Bronchial epithelial cell (primary cell): ENCODE data around the gene BICC1. TPM values are rescaled to one million over a fixed set of nuclear protein-coding genes. Genes with fewer than 3 reads are reported as not detected.

Experiments used
- DNase-seq: peaks from one replicate; pipeline ENCODE4 v3.0.0-alpha.2; 2010; ENCODE audit warnings: low read depth
- FAIRE-seq: peaks from 2 replicates; lab custom pipeline; 2011; peaks lifted over from hg19 to GRCh38; lab: Jason Lieb, UNC
- H3K27me3 ChIP-seq: 2 replicates; pipeline ENCODE4 v1.5.1; 2011; ENCODE audit warnings: low read length; ENCODE audit not compliant: control insufficient read depth, insufficient read depth
- H3K36me3 ChIP-seq: 2 replicates; pipeline ENCODE4 v1.5.1; 2011; ENCODE audit warnings: low read length; ENCODE audit not compliant: control insufficient read depth, insufficient read depth
- H3K4me3 ChIP-seq: 2 replicates; pipeline ENCODE4 v1.5.1; 2011; ENCODE audit warnings: mild to moderate bottlenecking, low read depth, low read length, control low read depth
- total RNA-seq: library from RNA; depleted of rRNA; stranded (reverse); fragments of >200 nt; gene quantifications from 2 replicates; pipeline ENCODE4 v1.2.1, GENCODE V29; 2014
- TF ChIP-seq, protein P1 (sequence below): IDR thresholded peaks from 2 replicates; pipeline ENCODE4 v1.5.1; 2011; ENCODE audit warnings: mild to moderate bottlenecking, moderate library complexity, low read length, control low read depth, inconsistent platforms; ENCODE audit not compliant: insufficient read depth, severe bottlenecking

Gene BICC1
- total RNA-seq, 1 donor from 2014 or later, result 1.1 TPM

DNA sequence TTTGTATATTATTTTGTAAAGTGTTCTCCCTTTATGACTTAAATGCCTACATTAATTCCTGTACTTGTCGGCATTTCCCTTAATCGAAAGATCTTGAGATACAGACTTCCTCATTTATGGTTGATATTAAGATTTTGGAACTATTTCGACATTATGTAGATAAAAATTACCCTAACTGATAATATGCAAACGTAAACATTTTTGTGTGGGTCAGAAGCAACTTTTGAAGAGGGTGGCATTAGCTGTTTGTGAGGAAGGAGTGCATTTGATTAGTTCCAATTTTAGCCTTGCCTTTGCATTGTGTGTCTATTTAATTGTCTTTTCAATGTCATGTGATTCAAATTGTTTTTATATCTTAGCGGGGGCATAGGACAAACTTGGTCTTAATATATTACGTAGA is 114.7 kb downstream of the BICC1 start:
- Histone ChIP-seq H3K36me3 (no peaks in the 10 kb centered on the region), H3K27me3 (no peaks in the 10 kb centered on the region), H3K4me3 (no peak overlapping the region)
- DNase-seq (no peak), FAIRE-seq (no peak)
- TF ChIP-seq, protein P1, sequence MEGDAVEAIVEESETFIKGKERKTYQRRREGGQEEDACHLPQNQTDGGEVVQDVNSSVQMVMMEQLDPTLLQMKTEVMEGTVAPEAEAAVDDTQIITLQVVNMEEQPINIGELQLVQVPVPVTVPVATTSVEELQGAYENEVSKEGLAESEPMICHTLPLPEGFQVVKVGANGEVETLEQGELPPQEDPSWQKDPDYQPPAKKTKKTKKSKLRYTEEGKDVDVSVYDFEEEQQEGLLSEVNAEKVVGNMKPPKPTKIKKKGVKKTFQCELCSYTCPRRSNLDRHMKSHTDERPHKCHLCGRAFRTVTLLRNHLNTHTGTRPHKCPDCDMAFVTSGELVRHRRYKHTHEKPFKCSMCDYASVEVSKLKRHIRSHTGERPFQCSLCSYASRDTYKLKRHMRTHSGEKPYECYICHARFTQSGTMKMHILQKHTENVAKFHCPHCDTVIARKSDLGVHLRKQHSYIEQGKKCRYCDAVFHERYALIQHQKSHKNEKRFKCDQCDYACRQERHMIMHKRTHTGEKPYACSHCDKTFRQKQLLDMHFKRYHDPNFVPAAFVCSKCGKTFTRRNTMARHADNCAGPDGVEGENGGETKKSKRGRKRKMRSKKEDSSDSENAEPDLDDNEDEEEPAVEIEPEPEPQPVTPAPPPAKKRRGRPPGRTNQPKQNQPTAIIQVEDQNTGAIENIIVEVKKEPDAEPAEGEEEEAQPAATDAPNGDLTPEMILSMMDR, result no peak

DNA sequence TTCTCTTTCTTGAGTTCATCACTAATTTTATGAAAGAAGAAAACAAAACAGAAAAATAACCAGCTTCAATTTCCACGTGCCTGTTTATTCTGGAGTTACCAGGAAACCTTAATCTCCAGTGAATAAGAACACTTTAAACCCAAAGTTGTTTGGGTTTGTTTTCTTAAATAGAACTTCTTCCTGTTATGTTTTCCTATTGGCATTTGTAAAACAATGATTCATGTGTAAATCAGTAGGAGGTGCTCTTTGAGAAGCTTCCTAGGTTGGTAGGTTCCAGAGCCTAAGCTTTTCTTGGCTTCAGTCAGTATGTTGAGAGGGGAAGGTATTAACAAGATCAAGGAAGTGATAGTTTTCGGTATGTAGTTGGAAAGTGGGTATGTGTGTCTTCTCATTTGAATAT is 119.0 kb downstream of the BICC1 start:
- H3K27me3 ChIP-seq, result no peaks in the 10 kb centered on the region
- FAIRE-seq (no peak), DNase-seq (peak; percentile 29)
- no peaks in the 10 kb centered on the region for H3K36me3 ChIP-seq
- TF ChIP-seq, protein P1, result no peak
- H3K4me3 ChIP-seq, result no peak overlapping the region

DNA sequence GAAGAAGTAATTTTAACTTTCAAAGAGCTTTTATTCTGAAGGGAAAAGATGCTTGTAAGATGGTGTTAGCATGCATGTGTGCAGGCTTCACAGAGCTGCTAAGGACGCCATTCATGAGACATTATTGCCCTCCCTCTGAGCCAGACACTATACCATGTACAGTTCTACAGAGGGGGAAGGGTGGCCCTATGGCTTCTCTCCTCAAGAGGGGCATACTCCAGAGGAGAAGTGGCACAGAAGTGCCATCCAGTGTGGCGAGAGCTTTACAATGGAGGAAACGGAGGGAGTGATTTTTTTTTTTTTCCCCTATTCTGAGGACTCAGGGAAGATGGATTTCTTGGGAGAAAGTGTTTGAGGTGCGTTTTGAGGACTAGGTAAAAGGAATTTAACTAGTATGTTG is 119.5 kb downstream of the BICC1 start:
- no peak for FAIRE-seq
- DNase-seq, result no peak
- Histone ChIP-seq H3K4me3 (no peak overlapping the region), H3K36me3 (no peaks in the 10 kb centered on the region), H3K27me3 (no peaks in the 10 kb centered on the region)
- TF ChIP-seq, protein P1, result no peak

DNA sequence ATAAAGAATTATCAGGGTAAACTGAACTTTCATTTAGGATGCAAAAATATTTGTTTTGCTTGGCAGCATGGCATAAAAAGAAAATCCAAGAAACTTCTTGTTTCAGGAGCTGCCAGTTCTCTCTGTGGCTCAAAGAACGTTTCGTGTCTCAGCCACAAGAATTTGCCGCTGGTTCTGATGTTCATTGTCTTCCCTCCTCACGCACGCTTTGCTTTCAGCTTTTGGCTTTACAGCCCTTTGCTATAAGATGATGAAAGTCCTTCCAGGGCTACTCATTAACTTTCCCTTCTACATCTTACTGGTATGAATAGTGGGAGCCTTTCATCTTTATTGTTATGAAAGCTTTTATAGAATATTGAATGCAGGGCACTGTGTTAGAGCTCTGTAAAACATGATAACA is 124.7 kb downstream of the BICC1 start:
- FAIRE-seq, result no peak
- Histone ChIP-seq H3K36me3 (no peaks in the 10 kb centered on the region), H3K27me3 (no peaks in the 10 kb centered on the region), H3K4me3 (no peak overlapping the region)
- no peak for DNase-seq
- TF ChIP-seq, protein P1, result no peak

DNA sequence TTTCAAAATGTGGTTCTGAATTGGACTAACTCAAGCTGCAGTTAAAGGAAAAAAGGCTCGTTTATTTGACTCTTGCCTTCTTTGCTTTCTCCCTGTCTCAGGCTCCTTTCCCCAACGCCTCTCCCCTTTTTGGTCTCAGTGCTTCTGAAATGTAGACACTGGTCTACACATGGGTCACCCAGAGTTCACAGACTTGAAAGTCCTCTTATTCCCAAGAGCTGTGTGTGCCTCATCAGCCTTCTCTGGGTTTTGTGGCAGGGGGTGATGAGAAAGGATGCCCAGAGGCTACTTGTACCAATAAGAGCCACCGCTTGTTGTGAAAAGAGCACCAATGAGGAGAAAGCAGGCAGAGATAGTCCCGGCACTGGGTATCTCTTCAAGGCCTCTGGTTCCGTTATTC is 125.7 kb downstream of the BICC1 start:
- H3K36me3 ChIP-seq, result no peaks in the 10 kb centered on the region
- H3K4me3 ChIP-seq, result no peak overlapping the region
- FAIRE-seq, result no peak

DNA sequence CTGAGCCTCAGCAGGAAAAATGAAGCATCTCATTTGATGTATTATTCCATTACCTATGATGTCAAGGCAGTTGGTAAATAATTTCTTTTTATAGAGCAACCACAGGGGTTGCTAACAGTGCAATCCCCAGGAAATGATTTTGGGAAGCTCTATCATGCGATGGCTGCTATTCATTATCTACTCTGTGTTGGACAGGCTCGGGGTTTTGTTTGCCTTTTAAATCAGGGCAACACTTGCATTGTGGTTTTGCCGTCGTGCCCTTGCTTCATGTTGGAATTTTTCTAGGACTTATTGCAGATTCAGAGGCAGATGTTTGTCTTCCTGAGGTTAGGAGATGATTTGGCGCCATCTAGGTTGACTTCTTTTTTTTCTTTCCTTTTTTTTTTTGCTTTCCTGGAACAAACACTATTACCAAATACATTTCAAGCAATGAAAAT is 128.4 kb downstream of the BICC1 start:
- FAIRE-seq, result no peak
- H3K36me3 ChIP-seq, result no peaks in the 10 kb centered on the region
- TF ChIP-seq, protein P1, result peak; percentile 40
- peak; percentile 73 for DNase-seq
- H3K27me3 ChIP-seq, result no peaks in the 10 kb centered on the region
- no peak overlapping the region for H3K4me3 ChIP-seq

More for the DNA sequence above, 125.7 kb downstream of the BICC1 start:
- DNase-seq, result no peak
- TF ChIP-seq, protein P1, result no peak
- no peaks in the 10 kb centered on the region for H3K27me3 ChIP-seq
